Esophagus muscularis mucosa (tissue), 4 donors: ENCODE results near the gene GCK. TPM values are rescaled to one million over a fixed set of nuclear protein-coding genes. Genes with fewer than 3 reads are reported as not detected.
"Not testable (repeated sequence)": the region's sequence is repeated elsewhere in the genome, so short reads cannot be mapped to it uniquely, and the experiment has no call there.

Experiments
- DNase-seq: peaks from one replicate; pipeline ENCODE4 v3.0.0-alpha.2; 2017; ENCODE audit errors: extremely low spot score
- H3K27ac ChIP-seq, 4 donors: fragments of 200-600 bp; sonication (generic); replicated peaks in 1 of 4; 1 replicate in 3 of 4; 2 replicates in 1 of 4; pipeline ENCODE4 v1.5.1; 2016 to 2019; ENCODE audit warnings: mild to moderate bottlenecking in 1 of 4
- H3K27me3 ChIP-seq, 4 donors: fragments of 200-600 bp; sonication (generic); one replicate each; pipeline versions ENCODE4 v1.5.1 to v1.6.0; 2016 to 2019
- H3K36me3 ChIP-seq, 4 donors: fragments of 200-600 bp; sonication (generic); one replicate each; pipeline ENCODE4 v1.5.1; 2016 to 2019
- H3K4me1 ChIP-seq, 4 donors: fragments of 200-600 bp; sonication (generic); one replicate each; pipeline ENCODE4 v1.5.1; 2016 to 2019
- H3K4me3 ChIP-seq, 4 donors: fragments of 200-600 bp; sonication (generic); 1 replicate in 2 of 4; 2 replicates in 2 of 4; pipeline ENCODE4 v1.5.1; 2016 to 2019; ENCODE audit warnings: mild to moderate bottlenecking in 4 of 4, moderate library complexity in 1 of 4
- H3K9me3 ChIP-seq, 4 donors: fragments of 200-600 bp; sonication (generic); 1 replicate in 3 of 4; 2 replicates in 1 of 4; pipeline ENCODE4 v1.5.1; 2016 to 2019
- EP300 ChIP-seq: sonication (generic); formaldehyde crosslinking; IDR thresholded peaks from one replicate; pipeline ENCODE4 v1.6.1; 2017; ENCODE audit warnings: antibody characterized with exemption
- POLR2A ChIP-seq: fragments of 450-650 bp; IDR thresholded peaks from one replicate; pipeline ENCODE4 v1.6.1; 2017; ENCODE audit warnings: antibody characterized with exemption, moderate library complexity, mild to moderate bottlenecking, low read depth
- POLR2AphosphoS5 ChIP-seq, 2 donors: sonication (generic); formaldehyde crosslinking; IDR thresholded peaks; one replicate each; pipeline ENCODE4 v1.6.1; 2017; ENCODE audit warnings: antibody characterized with exemption in 2 of 2
- WGBS: methylation state at CpG from one replicate; pipeline ENCODE4 v1.1.5; 2018; 5-methylcytosine and 5-hydroxymethylcytosine counted together
- intact Hi-C: fragments of 100-400 bp; cut with DNase I; formaldehyde crosslinking; loops from one replicate; pipeline ENCODE4 v1.15.1; 2023
- total RNA-seq, 4 donors: library from RNA; depleted of rRNA; stranded (reverse); fragments of >200 nt; gene quantifications; one replicate each; pipeline versions ENCODE4 v1.1.0 to v1.2.1, GENCODE V29; 2016
- TF ChIP-seq, protein P1 (sequence below), 3 experiments: fragments of 200-600 bp in 2 of 3; fragments of 450-650 bp in 1 of 3; sonication (generic) in 2 of 3; IDR thresholded peaks; one replicate each; pipeline ENCODE4 v1.5.1; 2017 to 2019; ENCODE audit warnings: antibody characterized with exemption in 3 of 3, mild to moderate bottlenecking in 2 of 3, moderate library complexity in 1 of 3

The GCK gene
- total RNA-seq, 4 donors from 2014 or later = 0.75 to 2.8 (median 1.2) TPM

GRCh38 chr7:44175730-44176129 lies 13.5 kb downstream of the GCK start:
- Histone ChIP-seq H3K9me3 (no peaks in the 10 kb centered on the region), H3K27ac (no peak overlapping the region), H3K4me3 (no peak overlapping the region), H3K27me3 (peaks cover 0 to 20% (median 0%) of the 10 kb centered on the region in 4 donors), H3K4me1 (no peaks in the 10 kb centered on the region), H3K36me3 (no peaks in the 10 kb centered on the region)
- TF ChIP-seq, protein P1, sequence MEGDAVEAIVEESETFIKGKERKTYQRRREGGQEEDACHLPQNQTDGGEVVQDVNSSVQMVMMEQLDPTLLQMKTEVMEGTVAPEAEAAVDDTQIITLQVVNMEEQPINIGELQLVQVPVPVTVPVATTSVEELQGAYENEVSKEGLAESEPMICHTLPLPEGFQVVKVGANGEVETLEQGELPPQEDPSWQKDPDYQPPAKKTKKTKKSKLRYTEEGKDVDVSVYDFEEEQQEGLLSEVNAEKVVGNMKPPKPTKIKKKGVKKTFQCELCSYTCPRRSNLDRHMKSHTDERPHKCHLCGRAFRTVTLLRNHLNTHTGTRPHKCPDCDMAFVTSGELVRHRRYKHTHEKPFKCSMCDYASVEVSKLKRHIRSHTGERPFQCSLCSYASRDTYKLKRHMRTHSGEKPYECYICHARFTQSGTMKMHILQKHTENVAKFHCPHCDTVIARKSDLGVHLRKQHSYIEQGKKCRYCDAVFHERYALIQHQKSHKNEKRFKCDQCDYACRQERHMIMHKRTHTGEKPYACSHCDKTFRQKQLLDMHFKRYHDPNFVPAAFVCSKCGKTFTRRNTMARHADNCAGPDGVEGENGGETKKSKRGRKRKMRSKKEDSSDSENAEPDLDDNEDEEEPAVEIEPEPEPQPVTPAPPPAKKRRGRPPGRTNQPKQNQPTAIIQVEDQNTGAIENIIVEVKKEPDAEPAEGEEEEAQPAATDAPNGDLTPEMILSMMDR (IDR thresholded peaks at IDR 0.05) = no peak
- TF ChIP-seq POLR2AphosphoS5 (IDR thresholded peaks at IDR 0.05) = no peak
- TF ChIP-seq POLR2A = no peak
- TF ChIP-seq EP300 = no peak
- intact Hi-C loops = no loop called here
- WGBS = 83% methylated on average over 3 of the region's 3 CpGs
- DNase-seq = no peak

- H3K27ac ChIP-seq, H3K4me1 ChIP-seq, H3K4me3 ChIP-seq, H3K9me3 ChIP-seq, H3K36me3 ChIP-seq, intact Hi-C loops, DNase-seq: not testable (repeated sequence)
- 79% methylated on average over 1 of the region's 1 CpG for WGBS
- peaks cover 0 to 20% (median 0%) of the 10 kb centered on the region in 4 donors for H3K27me3 ChIP-seq
Observed at GRCh38 chr7:44174694-44174948, 14.6 kb downstream of the GCK start.

DNA sequence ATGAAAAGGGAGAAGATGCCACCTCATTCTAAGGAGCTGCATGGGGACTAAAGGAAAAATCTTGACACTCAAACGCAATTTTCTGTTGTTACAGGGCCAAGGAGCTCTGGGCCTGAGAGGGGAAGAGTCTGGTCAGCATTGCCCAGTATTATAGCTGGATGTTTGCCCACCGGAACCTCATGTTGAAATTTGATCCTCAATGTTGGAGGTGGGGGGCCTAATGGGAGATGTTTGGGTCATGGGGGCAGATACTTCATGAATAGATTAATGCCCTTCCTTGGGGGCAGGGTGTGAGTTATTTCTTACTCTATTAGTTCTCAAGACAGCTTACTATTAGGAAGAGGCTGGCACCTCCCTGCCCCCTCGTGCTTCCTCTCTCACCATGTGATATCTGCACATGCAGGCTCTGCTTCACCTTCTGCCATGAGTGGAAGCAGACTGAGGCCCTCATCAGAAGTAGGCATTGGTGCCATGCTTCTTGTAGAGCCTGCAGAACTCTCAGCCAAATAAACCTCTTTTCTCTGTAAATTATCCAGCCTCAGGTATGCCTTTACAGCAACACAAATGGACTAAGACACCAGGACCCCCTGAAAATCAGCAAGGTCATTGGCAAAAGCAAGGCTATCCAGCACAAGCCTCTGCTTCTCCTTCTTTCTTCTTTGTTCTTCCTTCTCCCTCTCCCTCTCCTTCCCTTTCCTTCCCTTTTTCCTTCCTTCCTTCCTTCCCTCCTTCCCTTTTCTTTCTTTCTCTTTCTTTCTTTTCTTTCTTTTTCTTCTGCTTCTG lies 15.1 kb downstream of the GCK start:
- H3K36me3 ChIP-seq = no peaks in the 10 kb centered on the region
- DNase-seq = no peak
- no peak overlapping the region for H3K4me3 ChIP-seq
- WGBS = 53% methylated on average over 3 of the region's 3 CpGs
- H3K9me3 ChIP-seq = no peaks in the 10 kb centered on the region
- peaks cover 0 to 20% (median 0%) of the 10 kb centered on the region in 4 donors for H3K27me3 ChIP-seq
- H3K27ac ChIP-seq = no peak overlapping the region
- TF ChIP-seq EP300 = no peak
- TF ChIP-seq, protein P1 (IDR thresholded peaks at IDR 0.05) = no peak
- intact Hi-C loops = no loop called here
- no peaks in the 10 kb centered on the region for H3K4me1 ChIP-seq

DNA sequence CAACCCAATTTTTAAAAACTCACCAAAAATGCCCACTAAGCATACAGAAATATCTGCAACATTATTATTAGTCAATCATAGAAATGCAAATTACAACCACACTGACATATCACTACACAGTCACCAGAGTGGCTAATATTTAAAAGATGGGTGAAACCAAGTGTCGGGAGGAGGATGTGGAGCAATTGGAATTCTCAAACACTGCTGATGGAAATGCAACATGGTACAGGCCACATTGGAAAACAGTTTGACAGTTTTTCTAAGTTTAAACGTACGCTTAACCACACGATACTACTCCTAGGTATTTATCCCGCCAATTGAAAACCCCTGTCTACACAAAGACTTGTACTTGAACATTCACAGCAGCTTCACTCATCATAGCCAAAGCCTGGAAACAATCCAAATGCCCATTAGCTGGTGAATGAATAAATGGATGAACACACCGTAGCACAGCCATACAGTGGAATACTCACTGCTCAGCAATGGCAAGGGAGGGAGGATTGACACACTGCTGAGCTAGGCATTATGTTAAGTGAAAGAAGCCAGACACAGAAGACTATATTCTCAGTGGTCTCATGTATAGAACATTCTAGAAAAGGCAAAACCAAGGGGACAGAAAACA lies 16.3 kb downstream of the GCK start:
- intact Hi-C loops = no loop called here
- peaks cover 0 to 17% (median 0%) of the 10 kb centered on the region in 4 donors for H3K27me3 ChIP-seq
- no peak overlapping the region for H3K4me3 ChIP-seq
- TF ChIP-seq EP300 = no peak
- no peak for TF ChIP-seq POLR2AphosphoS5 (IDR thresholded peaks at IDR 0.05)
- TF ChIP-seq, protein P1 (IDR thresholded peaks at IDR 0.05) = no peak
- TF ChIP-seq POLR2A = no peak
- H3K36me3 ChIP-seq = no peaks in the 10 kb centered on the region
- 92% methylated on average over 6 of the region's 6 CpGs for WGBS
- no peaks in the 10 kb centered on the region for H3K4me1 ChIP-seq
- no peaks in the 10 kb centered on the region for H3K9me3 ChIP-seq
- DNase-seq = no peak
- H3K27ac ChIP-seq = no peak overlapping the region

DNA sequence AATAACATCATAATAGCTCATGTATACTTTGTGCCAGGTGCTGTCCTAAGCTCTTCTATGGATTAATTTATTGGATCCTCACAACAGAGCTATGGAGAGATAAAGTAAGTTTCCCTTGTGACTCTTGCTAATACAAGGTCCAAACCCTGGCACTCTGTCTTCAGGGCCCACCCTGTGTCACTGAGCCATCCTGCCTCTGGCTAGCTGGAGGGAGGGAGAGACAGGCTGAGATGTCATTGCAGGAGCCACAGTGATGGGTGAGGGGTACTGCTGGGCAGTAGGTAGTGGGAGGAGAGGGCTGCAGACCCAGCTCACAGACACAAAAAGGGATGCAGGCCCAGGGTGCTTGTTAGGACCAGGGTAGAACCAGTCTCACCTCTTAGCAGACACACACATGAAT lies 16.9 kb downstream of the GCK start:
- Histone ChIP-seq H3K27me3 (peaks cover 0 to 11% (median 0%) of the 10 kb centered on the region in 4 donors), H3K4me1 (no peaks in the 10 kb centered on the region), H3K27ac (no peak overlapping the region), H3K4me3 (no peak overlapping the region), H3K36me3 (no peaks in the 10 kb centered on the region), H3K9me3 (no peaks in the 10 kb centered on the region)
- no peak for TF ChIP-seq EP300
- TF ChIP-seq POLR2A = no peak
- no peak for TF ChIP-seq POLR2AphosphoS5 (IDR thresholded peaks at IDR 0.05)
- TF ChIP-seq, protein P1 (IDR thresholded peaks at IDR 0.05) = no peak
- no peak for DNase-seq
- intact Hi-C loops = no loop called here

DNA sequence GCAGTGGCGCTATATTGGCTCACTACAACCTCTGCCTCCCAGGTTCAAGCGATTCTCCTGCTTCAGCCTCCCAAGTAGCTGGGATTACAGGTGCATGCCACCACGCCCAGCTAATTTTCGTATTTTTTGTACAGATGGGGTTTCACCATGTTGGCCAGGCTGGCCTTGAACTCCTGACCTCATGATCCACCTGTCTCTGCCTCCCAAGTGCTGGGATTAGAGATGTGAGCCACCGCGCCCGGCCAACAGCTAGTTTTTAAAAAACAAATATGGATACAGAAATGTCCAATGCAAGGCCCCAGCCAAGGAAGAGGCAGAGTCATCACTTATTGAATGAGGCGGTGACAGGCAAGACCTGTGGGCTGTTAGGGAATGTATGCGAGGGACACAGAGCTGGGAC lies 17.3 kb downstream of the GCK start:
- WGBS = 90% methylated on average over 9 of the region's 9 CpGs
- intact Hi-C loops, H3K4me3 ChIP-seq, H3K4me1 ChIP-seq, DNase-seq, H3K27me3 ChIP-seq, H3K36me3 ChIP-seq, H3K27ac ChIP-seq, H3K9me3 ChIP-seq: not testable (repeated sequence)
